NCI-H1930 (cell line): ENCODE data around the gene PITPNC1.
"Not testable (repeated sequence)": the region's sequence is repeated elsewhere in the genome, so short reads cannot be mapped to it uniquely, and the experiment has no call there.

Source experiments
- DNase-seq, 2 experiments: peaks; one replicate each; lab custom pipeline; 2025; lab: John Stamatoyannopoulos, UW

The PITPNC1 gene

GRCh38 chr17:67401106-67401505, 24.0 kb downstream of the PITPNC1 start:
- DNase-seq = no peak

- DNase-seq = no peak
Measured at GRCh38 chr17:67401598-67402504, 24.8 kb downstream of the PITPNC1 start.

- DNase-seq = no peak
Measured at GRCh38 chr17:67403065-67403464, 26.0 kb downstream of the PITPNC1 start.

- DNase-seq = no peak
Measured at GRCh38 chr17:67403483-67403882, 26.4 kb downstream of the PITPNC1 start.

- DNase-seq = not testable (repeated sequence)
Measured at GRCh38 chr17:67408455-67408830, 31.4 kb downstream of the PITPNC1 start.

GRCh38 chr17:67411397-67411796, 34.3 kb downstream of the PITPNC1 start:
- DNase-seq = no peak

- no peak for DNase-seq
Measured at GRCh38 chr17:67412032-67412431, 35.0 kb downstream of the PITPNC1 start.

GRCh38 chr17:67412941-67413340, 35.9 kb downstream of the PITPNC1 start:
- no peak for DNase-seq

- no peak for DNase-seq
Measured at GRCh38 chr17:67413388-67413787, 36.3 kb downstream of the PITPNC1 start.

- no peak for DNase-seq
Measured at GRCh38 chr17:67414130-67414529, 37.0 kb downstream of the PITPNC1 start.

GRCh38 chr17:67414559-67414958, 37.5 kb downstream of the PITPNC1 start:
- DNase-seq = no peak

GRCh38 chr17:67415291-67415690, 38.2 kb downstream of the PITPNC1 start:
- DNase-seq = no peak

GRCh38 chr17:67417507-67417906, 40.4 kb downstream of the PITPNC1 start:
- DNase-seq = no peak

- no peak for DNase-seq
Measured at GRCh38 chr17:67420994-67421393, 43.9 kb downstream of the PITPNC1 start.

GRCh38 chr17:67421869-67422273, 44.8 kb downstream of the PITPNC1 start:
- DNase-seq = no peak

- DNase-seq = not testable (repeated sequence)
Measured at GRCh38 chr17:67422296-67422695, 45.2 kb downstream of the PITPNC1 start.

GRCh38 chr17:67422897-67423296, 45.8 kb downstream of the PITPNC1 start:
- no peak for DNase-seq

GRCh38 chr17:67425571-67426160, 48.6 kb downstream of the PITPNC1 start:
- DNase-seq = no peak

- no peak for DNase-seq
Measured at GRCh38 chr17:67427424-67427823, 50.3 kb downstream of the PITPNC1 start.

GRCh38 chr17:67430515-67430914, 53.4 kb downstream of the PITPNC1 start:
- not testable (repeated sequence) for DNase-seq

GRCh38 chr17:67431249-67432015, 54.4 kb downstream of the PITPNC1 start:
- DNase-seq = no peak

- DNase-seq = no peak
Measured at GRCh38 chr17:67433248-67433924, 56.3 kb downstream of the PITPNC1 start.
